Peyer's patch (tissue), 4 donors: Measurements from ENCODE around the gene USP22. TPM values are rescaled to one million over a fixed set of nuclear protein-coding genes. Genes with fewer than 3 reads are reported as not detected.

Source experiments
- DNase-seq, 3 donors: peaks; one replicate each; pipeline ENCODE4 v3.0.0-alpha.2; 2017 to 2019
- H3K27ac ChIP-seq, 4 donors: fragments of 200-600 bp; sonication (generic); one replicate each; pipeline ENCODE4 v1.5.1; 2016 to 2019
- H3K27me3 ChIP-seq, 2 donors: fragments of 200-600 bp; sonication (generic); one replicate each; pipeline ENCODE4 v1.5.1; 2019
- H3K36me3 ChIP-seq, 3 donors: fragments of 200-600 bp; sonication (generic); one replicate each; pipeline ENCODE4 v1.5.1; 2016 to 2019
- H3K4me1 ChIP-seq, 4 donors: fragments of 200-600 bp; sonication (generic); one replicate each; pipeline ENCODE4 v1.5.1; 2016 to 2019
- H3K4me3 ChIP-seq, 4 donors: fragments of 200-600 bp; sonication (generic); 1 replicate in 3 of 4; 2 replicates in 1 of 4; pipeline ENCODE4 v1.5.1; 2016 to 2019; ENCODE audit warnings: mild to moderate bottlenecking in 1 of 4
- H3K9me3 ChIP-seq, 4 donors: fragments of 200-600 bp; sonication (generic); one replicate each; pipeline ENCODE4 v1.5.1; 2016 to 2019; ENCODE audit warnings: mild to moderate bottlenecking in 1 of 4
- POLR2A ChIP-seq, 2 donors: fragments of 450-650 bp; IDR thresholded peaks; one replicate each; pipeline ENCODE4 v1.5.1; 2017; ENCODE audit warnings: antibody characterized with exemption in 2 of 2, mild to moderate bottlenecking in 2 of 2, moderate library complexity in 2 of 2
- total RNA-seq, 4 donors: library from RNA; depleted of rRNA; stranded (reverse); fragments of >200 nt; gene quantifications; one replicate each; pipeline ENCODE4 v1.1.0, GENCODE V29; 2016
- TF ChIP-seq, protein P1 (sequence below), 6 experiments: fragments of 450-650 bp in 4 of 6; fragments of 200-600 bp in 2 of 6; sonication (generic) in 1 of 6; IDR thresholded peaks; one replicate each; pipeline ENCODE4 v1.5.1; 2017 to 2019; ENCODE audit warnings: antibody characterized with exemption in 6 of 6, mild to moderate bottlenecking in 3 of 6, moderate library complexity in 1 of 6

USP22 gene
- total RNA-seq, 4 donors from 2014 or later: 125 to 229 (median 146) TPM

DNA sequence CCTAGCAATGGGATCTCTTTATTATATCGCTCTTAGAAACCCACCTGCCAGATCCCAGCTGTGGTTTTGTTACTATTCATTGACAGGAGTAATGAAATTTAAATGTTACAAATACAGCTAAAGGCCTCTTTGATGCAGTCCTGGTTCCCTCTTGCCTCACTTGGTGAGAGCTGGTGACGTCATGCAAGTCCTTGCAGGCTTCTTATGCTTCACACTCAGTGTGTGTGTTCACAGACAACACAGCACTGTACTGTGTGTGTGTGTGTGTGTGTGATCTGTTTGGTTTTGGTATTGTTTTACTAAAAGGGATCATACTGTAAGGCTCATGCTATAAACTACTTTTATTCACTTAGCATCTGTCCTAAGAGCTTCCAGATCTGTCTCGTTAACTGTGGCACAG, 75.0 kb downstream of the USP22 start:
- H3K27me3 ChIP-seq: no peaks in the 10 kb centered on the region
- H3K27ac ChIP-seq: no peak overlapping the region
- no peaks in the 10 kb centered on the region for H3K4me1 ChIP-seq
- H3K36me3 ChIP-seq: no peaks in the 10 kb centered on the region
- no peaks in the 10 kb centered on the region for H3K9me3 ChIP-seq
- DNase-seq: no peak
- TF ChIP-seq POLR2A (IDR thresholded peaks at IDR 0.05): no peak
- TF ChIP-seq, protein P1, sequence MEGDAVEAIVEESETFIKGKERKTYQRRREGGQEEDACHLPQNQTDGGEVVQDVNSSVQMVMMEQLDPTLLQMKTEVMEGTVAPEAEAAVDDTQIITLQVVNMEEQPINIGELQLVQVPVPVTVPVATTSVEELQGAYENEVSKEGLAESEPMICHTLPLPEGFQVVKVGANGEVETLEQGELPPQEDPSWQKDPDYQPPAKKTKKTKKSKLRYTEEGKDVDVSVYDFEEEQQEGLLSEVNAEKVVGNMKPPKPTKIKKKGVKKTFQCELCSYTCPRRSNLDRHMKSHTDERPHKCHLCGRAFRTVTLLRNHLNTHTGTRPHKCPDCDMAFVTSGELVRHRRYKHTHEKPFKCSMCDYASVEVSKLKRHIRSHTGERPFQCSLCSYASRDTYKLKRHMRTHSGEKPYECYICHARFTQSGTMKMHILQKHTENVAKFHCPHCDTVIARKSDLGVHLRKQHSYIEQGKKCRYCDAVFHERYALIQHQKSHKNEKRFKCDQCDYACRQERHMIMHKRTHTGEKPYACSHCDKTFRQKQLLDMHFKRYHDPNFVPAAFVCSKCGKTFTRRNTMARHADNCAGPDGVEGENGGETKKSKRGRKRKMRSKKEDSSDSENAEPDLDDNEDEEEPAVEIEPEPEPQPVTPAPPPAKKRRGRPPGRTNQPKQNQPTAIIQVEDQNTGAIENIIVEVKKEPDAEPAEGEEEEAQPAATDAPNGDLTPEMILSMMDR (IDR thresholded peaks at IDR 0.05): no peak
- H3K4me3 ChIP-seq: no peak overlapping the region

- Histone ChIP-seq H3K4me1 (no peaks in the 10 kb centered on the region), H3K36me3 (no peaks in the 10 kb centered on the region), H3K27me3 (no peaks in the 10 kb centered on the region), H3K27ac (no peak overlapping the region), H3K9me3 (no peaks in the 10 kb centered on the region), H3K4me3 (no peak overlapping the region)
- peak in 2 of 3 donors; percentile 40 to 61 for DNase-seq
- TF ChIP-seq, protein P1 (IDR thresholded peaks at IDR 0.05): no peak
- no peak for TF ChIP-seq POLR2A (IDR thresholded peaks at IDR 0.05)
These were observed 75.9 kb downstream of the USP22 start for GRCh38 chr17:20966870-20967269.

DNA sequence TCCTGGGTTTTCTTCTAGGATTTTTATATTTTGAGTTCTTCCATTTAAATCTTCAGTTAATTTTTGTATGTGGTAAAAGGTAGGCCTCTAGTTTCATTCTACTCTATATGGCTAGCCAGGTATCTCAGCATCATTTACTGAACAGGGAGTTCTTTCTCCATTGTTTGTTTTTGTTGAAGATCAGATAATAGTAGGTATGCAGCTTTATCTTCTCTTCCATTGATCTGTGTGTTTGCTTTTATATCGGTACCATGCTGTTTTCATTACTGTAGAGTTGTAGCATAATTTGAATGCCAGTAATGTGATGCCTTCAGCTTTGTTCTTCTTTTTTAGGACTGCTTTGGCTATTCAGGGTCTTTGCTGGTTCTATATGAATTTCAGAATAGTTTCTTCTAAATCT, 77.3 kb downstream of the USP22 start:
- TF ChIP-seq, protein P1 (IDR thresholded peaks at IDR 0.05): no peak
- no peak for TF ChIP-seq POLR2A (IDR thresholded peaks at IDR 0.05)
- H3K27ac ChIP-seq: no peak overlapping the region

GRCh38 chr17:20961586-20961985, 81.2 kb downstream of the USP22 start:
- TF ChIP-seq, protein P1 (IDR thresholded peaks at IDR 0.05): no peak
- TF ChIP-seq POLR2A (IDR thresholded peaks at IDR 0.05): no peak
- no peaks in the 10 kb centered on the region for H3K27me3 ChIP-seq
- DNase-seq: no peak
- H3K9me3 ChIP-seq: no peaks in the 10 kb centered on the region
- no peak overlapping the region for H3K4me3 ChIP-seq
- H3K4me1 ChIP-seq: no peaks in the 10 kb centered on the region
- H3K27ac ChIP-seq: no peak overlapping the region
- H3K36me3 ChIP-seq: no peaks in the 10 kb centered on the region

More for the DNA sequence above, 77.3 kb downstream of the USP22 start:
- Histone ChIP-seq H3K27me3 (no peaks in the 10 kb centered on the region), H3K4me3 (no peak overlapping the region), H3K9me3 (no peaks in the 10 kb centered on the region), H3K36me3 (no peaks in the 10 kb centered on the region), H3K4me1 (no peaks in the 10 kb centered on the region)
- DNase-seq: no peak

- no peaks in the 10 kb centered on the region for H3K9me3 ChIP-seq
- no peak for DNase-seq
- no peaks in the 10 kb centered on the region for H3K27me3 ChIP-seq
- no peak overlapping the region for H3K27ac ChIP-seq
- H3K36me3 ChIP-seq: no peaks in the 10 kb centered on the region
- no peaks in the 10 kb centered on the region for H3K4me1 ChIP-seq
- no peak overlapping the region for H3K4me3 ChIP-seq
- TF ChIP-seq POLR2A (IDR thresholded peaks at IDR 0.05): no peak
- TF ChIP-seq, protein P1 (IDR thresholded peaks at IDR 0.05): no peak
These were observed 81.9 kb downstream of the USP22 start for GRCh38 chr17:20960871-20961270.
